ENCODE measurements around the gene HSPG2. TPM values are rescaled to one million over a fixed set of nuclear protein-coding genes. Genes with fewer than 3 reads are reported as not detected.

HSPG2 gene
- total and polyA plus RNA-seq, 2 of the 13 experiments (the other 11 are each of a cell fraction or from before 2014, with no cell fraction given): 9.1 to 13.1 TPM

DNA sequence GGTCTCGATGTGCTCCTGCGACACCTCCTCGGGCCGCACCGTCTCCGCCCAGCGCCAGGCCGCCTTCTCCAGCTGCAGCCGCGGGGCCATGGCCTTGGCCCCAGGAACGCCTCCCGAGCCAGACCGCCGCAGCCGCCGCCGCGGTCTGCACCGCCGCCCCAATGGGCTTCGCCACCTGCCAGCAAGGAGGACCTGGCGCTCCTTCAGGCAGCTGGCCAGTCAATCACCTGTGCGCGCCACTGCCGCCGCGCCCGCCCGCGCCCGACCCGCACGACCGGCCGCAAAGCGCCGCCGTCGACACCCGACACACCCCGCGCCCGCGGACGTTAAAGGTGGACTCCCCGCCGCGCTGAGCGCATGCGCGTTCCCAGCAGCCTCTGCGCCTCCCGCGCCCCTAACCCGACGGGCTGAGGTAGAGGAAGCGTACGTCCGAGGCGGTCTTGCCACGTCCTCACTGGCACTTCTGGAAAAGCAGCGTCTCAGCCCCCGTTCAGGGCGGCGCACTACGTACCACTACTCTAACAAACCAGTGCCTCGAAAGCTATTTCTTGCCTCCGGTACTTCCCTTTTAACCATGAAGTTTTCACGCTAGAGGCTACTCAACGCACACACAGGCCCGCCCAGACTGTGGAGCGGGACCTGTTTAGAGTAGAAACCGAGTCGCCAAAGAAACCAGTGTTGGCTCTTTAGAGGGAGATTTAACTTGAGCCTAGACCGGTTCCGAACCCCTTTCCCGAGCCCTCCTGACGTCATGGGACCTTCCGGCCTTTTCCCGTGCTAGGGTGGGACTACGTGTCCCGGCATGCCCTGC, 154.0 kb downstream of the HSPG2 start, which contains the start of gene USP48 (continued):
- no peak for TF ChIP-seq SOX6 (IDR thresholded peaks at IDR 0.05)
- peak; percentile 64 for TF ChIP-seq SOX6 (CRISPR knock-in tag; IDR thresholded peaks at IDR 0.05)
- TF ChIP-seq REXO4 (CRISPR knock-in tag; IDR thresholded peaks at IDR 0.05; ENCODE audit: borderline replicate concordance): no peak
- TF ChIP-seq CHD2 (IDR thresholded peaks at IDR 0.05; ENCODE audit: low read depth, low read length): 0 out of 2 replicates have a peak, but pooled peaks have one; percentile 17
- TF ChIP-seq, protein P1, sequence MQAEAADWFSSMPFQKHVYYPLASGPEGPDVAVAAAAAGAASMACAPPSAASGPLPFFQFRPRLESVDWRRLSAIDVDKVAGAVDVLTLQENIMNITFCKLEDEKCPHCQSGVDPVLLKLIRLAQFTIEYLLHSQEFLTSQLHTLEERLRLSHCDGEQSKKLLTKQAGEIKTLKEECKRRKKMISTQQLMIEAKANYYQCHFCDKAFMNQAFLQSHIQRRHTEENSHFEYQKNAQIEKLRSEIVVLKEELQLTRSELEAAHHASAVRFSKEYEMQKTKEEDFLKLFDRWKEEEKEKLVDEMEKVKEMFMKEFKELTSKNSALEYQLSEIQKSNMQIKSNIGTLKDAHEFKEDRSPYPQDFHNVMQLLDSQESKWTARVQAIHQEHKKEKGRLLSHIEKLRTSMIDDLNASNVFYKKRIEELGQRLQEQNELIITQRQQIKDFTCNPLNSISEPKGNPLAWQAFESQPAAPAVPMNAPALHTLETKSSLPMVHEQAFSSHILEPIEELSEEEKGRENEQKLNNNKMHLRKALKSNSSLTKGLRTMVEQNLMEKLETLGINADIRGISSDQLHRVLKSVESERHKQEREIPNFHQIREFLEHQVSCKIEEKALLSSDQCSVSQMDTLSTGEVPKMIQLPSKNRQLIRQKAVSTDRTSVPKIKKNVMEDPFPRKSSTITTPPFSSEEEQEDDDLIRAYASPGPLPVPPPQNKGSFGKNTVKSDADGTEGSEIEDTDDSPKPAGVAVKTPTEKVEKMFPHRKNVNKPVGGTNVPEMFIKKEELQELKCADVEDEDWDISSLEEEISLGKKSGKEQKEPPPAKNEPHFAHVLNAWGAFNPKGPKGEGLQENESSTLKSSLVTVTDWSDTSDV (CRISPR knock-in tag; IDR thresholded peaks at IDR 0.05): no peak; the same call in 1 of the 2 replicates
- no peak for TF ChIP-seq CC2D1A (CRISPR knock-in tag; IDR thresholded peaks at IDR 0.05)
- TF ChIP-seq, protein P2, sequence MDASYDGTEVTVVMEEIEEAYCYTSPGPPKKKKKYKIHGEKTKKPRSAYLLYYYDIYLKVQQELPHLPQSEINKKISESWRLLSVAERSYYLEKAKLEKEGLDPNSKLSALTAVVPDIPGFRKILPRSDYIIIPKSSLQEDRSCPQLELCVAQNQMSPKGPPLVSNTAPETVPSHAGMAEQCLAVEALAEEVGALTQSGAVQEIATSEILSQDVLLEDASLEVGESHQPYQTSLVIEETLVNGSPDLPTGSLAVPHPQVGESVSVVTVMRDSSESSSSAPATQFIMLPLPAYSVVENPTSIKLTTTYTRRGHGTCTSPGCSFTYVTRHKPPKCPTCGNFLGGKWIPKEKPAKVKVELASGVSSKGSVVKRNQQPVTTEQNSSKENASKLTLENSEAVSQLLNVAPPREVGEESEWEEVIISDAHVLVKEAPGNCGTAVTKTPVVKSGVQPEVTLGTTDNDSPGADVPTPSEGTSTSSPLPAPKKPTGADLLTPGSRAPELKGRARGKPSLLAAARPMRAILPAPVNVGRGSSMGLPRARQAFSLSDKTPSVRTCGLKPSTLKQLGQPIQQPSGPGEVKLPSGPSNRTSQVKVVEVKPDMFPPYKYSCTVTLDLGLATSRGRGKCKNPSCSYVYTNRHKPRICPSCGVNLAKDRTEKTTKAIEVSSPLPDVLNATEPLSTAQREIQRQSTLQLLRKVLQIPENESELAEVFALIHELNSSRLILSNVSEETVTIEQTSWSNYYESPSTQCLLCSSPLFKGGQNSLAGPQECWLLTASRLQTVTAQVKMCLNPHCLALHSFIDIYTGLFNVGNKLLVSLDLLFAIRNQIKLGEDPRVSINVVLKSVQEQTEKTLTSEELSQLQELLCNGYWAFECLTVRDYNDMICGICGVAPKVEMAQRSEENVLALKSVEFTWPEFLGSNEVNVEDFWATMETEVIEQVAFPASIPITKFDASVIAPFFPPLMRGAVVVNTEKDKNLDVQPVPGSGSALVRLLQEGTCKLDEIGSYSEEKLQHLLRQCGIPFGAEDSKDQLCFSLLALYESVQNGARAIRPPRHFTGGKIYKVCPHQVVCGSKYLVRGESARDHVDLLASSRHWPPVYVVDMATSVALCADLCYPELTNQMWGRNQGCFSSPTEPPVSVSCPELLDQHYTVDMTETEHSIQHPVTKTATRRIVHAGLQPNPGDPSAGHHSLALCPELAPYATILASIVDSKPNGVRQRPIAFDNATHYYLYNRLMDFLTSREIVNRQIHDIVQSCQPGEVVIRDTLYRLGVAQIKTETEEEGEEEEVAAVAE (CRISPR knock-in tag; IDR thresholded peaks at IDR 0.05; ENCODE audit: borderline replicate concordance): peak; percentile 77; the same call in 1 of the 2 replicates
- no peak; the same call in none of the 2 replicates for TF ChIP-seq KLF12 (CRISPR knock-in tag; IDR thresholded peaks at IDR 0.05; ENCODE audit: borderline replicate concordance)
- TF ChIP-seq NFIB (CRISPR knock-in tag; IDR thresholded peaks at IDR 0.05; ENCODE audit: borderline replicate concordance): no peak
- no peak for TF ChIP-seq ZNF672 (CRISPR knock-in tag; IDR thresholded peaks at IDR 0.05)
- TF ChIP-seq NFKB2 (CRISPR knock-in tag; IDR thresholded peaks at IDR 0.05; ENCODE audit: borderline replicate concordance): peak; percentile 59; the same call in 1 of the 2 replicates
- TF ChIP-seq RORA (CRISPR knock-in tag; IDR thresholded peaks at IDR 0.05): no peak
- TF ChIP-seq, protein P3, sequence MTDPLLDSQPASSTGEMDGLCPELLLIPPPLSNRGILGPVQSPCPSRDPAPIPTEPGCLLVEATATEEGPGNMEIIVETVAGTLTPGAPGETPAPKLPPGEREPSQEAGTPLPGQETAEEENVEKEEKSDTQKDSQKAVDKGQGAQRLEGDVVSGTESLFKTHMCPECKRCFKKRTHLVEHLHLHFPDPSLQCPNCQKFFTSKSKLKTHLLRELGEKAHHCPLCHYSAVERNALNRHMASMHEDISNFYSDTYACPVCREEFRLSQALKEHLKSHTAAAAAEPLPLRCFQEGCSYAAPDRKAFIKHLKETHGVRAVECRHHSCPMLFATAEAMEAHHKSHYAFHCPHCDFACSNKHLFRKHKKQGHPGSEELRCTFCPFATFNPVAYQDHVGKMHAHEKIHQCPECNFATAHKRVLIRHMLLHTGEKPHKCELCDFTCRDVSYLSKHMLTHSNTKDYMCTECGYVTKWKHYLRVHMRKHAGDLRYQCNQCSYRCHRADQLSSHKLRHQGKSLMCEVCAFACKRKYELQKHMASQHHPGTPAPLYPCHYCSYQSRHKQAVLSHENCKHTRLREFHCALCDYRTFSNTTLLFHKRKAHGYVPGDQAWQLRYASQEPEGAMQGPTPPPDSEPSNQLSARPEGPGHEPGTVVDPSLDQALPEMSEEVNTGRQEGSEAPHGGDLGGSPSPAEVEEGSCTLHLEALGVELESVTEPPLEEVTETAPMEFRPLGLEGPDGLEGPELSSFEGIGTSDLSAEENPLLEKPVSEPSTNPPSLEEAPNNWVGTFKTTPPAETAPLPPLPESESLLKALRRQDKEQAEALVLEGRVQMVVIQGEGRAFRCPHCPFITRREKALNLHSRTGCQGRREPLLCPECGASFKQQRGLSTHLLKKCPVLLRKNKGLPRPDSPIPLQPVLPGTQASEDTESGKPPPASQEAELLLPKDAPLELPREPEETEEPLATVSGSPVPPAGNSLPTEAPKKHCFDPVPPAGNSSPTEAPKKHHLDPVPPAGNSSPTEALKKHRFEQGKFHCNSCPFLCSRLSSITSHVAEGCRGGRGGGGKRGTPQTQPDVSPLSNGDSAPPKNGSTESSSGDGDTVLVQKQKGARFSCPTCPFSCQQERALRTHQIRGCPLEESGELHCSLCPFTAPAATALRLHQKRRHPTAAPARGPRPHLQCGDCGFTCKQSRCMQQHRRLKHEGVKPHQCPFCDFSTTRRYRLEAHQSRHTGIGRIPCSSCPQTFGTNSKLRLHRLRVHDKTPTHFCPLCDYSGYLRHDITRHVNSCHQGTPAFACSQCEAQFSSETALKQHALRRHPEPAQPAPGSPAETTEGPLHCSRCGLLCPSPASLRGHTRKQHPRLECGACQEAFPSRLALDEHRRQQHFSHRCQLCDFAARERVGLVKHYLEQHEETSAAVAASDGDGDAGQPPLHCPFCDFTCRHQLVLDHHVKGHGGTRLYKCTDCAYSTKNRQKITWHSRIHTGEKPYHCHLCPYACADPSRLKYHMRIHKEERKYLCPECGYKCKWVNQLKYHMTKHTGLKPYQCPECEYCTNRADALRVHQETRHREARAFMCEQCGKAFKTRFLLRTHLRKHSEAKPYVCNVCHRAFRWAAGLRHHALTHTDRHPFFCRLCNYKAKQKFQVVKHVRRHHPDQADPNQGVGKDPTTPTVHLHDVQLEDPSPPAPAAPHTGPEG (CRISPR knock-in tag; IDR thresholded peaks at IDR 0.05): peak; percentile 97
- no peak; the same call in 1 of the 2 replicates for TF ChIP-seq ZBTB37 (CRISPR knock-in tag; IDR thresholded peaks at IDR 0.05)
